HL-60/S4 treated with phorbol 12-myristate 13-acetate at 8.2 ng/mL for 4 days and 3 days (cell line): ENCODE data around the gene EIPR1.

Experiments
- in situ Hi-C: fragments of 300-500 bp; cut with MboI; formaldehyde crosslinking; loops from 2 replicates; pipeline ENCODE4 v1.15.0; 2022; ENCODE audit warnings: low sequenced_read_pairs

EIPR1 gene

DNA sequence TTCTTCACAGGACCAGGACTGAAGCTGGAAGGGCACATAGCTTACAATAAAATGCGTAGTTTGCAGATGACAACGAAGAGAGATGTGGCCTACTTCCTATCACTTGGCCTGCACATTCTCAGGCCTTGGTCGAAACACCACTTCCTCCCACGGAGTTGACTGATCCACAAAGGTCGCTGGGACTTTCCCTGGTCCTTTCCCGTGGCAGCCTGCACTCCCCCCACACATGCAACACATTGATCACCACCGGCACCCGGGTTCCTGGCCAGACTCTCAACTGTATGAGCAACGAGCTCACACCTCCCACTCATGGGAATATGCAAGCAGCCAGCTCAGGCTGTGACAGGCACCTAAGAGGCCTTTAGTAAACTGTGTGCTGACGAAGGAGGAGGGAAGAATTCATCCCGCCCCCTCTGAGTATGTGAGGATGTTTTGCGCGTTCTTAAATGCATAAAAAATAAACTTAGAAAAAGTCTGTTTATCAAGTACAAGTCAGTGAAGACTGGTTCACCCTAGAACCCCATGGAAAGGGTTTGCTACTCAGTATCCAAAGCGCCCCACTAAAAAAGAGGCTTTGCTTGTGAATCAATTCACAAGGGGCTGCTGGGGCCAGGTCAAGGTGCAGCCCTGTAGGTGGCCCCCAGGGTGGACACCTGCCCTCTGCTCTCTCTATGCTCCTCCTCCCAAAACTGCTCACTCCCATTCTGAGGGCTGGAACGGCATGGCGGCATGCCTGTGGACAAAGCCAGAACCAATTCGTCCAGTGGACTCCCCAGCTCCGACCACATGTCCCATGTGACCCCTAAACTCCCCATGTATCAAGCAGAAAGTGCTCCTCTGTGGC lies 154.3 kb downstream of the EIPR1 start:
- in situ Hi-C loops, result no loop called here

DNA sequence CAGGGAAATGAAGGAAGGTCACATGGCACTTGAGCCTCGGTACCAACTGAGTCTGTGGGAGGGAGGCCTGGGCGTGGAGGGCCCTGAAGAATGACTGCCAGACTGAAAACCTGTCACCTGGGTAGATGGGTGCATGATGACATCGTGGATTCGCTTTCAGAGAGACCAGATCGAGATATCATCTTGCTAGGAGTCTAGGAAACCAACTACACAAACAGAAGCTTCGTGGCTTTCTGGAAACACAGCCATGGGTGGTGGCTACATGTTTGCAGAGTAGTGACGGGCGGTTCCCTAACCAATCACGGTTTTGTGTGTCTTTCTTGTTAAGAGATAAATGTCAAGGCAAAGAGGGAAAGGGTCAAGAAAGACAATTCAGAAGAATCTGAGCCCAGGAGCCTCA lies 155.0 kb downstream of the EIPR1 start:
- in situ Hi-C loops, result no loop called here

DNA sequence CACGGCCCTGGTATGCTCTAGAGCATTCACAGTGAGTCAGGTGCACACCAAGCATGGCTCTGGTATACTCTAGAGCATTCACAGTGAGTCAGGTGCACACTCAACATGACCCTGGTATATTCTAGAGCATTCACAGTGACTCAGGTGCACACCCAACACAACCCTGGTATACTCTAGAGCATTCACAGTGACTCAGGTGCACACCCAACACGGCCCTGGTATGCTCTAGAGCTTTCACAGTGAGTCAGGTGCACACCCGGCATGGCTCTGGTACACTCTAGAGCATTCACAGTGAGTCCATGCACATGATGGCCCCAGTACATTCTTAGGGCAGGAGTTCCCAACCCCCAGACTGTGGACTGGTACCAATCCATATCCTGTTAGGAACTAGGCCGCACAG lies 158.1 kb downstream of the EIPR1 start:
- in situ Hi-C loops, result no loop called here

DNA sequence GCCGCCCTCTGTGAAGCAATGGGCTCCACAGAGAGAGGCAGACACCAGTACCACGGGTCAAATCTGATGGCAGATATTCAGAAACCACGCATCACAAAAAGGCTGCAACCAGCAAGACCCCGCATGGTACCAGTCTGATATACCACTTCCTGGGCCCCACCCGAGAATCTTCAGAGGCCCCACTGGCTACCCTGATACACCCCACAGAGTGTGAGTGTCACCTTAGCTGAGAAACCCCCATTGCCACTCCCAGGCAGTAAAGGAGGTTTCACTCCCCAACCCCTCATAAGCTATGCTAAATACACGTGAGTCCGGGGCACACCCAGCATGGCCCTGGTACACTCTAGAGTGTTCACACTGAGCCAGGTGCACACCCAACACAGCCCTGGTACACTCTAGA lies 160.0 kb downstream of the EIPR1 start:
- in situ Hi-C loops, result no loop called here

DNA sequence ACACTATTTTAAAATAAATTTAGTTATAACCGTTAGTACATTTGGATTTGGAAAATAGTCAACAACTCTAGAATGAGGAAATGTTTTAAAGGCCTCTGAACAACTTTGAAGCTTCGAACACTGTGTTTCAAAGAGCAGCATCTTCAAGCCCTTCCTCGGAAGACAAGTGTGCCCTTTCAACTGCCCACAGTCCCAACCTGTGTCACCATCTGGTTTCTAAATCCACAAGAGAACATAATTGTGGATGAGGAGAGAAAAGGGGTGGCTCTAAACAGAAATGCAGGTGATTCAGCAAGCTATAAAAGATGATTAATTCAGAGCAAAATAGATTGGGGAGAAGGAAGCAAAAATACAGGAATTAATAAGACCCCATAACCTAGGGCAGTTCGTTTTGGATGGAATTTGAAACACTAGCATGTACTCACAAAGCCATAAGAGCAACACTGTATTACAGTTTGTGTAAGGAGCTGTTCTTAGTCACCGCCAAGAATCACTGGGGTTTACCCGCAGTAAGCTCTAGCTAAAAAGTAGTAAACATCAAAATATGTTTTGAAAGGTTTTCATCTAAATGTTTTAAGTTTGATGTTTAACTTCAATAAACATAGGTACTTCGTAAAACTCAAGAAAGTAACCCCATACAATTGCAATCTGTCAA lies 160.7 kb downstream of the EIPR1 start:
- in situ Hi-C loops, result no loop called here

DNA sequence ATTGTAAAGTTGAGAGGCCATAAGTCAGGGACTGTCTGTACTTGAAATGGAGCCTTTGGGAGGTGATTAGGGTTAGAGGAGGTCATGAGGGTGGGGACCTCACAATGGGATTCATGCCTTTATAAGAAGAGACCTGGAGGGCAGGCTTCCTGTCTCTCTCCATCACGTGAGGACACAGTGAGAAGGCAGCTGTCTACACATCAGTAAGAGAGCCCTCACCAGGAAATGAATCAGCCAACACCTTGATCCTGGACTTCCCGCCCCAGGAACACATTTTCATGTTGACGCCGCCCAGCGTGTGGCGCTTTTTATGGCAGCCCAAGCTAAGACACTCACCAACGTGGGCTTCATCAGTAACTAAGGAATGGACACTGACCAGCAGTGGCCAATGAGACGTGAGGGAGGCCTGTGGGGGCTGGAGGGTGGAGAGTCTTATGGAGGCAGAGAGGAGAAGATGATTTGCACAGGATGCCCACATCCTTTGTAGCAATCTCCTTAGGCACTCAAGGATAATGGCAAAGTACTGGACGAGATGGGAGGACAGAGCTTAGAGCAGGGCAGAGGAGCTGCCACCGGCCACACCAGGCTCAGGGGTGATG lies 162.7 kb downstream of the EIPR1 start:
- in situ Hi-C loops, result no loop called here

DNA sequence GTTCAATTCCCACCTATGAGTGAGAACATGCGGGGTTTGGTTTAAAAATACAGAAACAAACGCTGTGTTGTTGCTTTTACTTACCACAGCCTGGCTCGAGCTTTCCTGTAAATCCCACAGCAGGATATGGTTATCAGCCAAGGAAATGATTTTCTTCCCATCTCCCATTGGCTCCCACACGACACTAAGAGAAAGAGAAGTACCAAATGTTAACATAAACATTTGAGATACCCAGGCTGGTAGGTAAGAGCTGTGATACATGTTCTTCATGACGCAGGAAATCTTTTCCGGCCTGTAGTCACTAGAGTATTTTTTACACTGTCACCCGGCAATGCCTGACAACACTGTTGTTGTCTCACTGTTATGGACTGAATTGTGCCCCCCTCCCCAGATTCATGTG lies 163.6 kb downstream of the EIPR1 start:
- in situ Hi-C loops, result no loop called here

DNA sequence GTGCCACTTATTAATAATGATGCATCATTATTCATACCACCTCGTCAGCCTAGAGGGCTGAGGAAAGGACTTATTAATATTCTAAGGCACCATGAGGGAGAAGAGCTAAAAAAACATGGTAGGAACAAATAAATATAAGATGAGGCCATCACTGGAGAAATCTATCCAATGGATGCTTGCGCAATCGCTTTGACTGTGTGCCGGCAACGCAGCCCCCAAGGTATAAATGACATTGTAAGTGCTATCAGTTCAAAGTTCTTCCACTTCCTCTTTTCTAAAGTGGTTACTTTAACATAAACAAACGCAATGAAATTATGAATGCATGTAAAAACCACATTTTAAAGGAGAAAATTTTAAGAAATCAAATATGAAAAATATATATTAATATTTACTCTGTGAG lies 164.6 kb downstream of the EIPR1 start:
- in situ Hi-C loops, result no loop called here

DNA sequence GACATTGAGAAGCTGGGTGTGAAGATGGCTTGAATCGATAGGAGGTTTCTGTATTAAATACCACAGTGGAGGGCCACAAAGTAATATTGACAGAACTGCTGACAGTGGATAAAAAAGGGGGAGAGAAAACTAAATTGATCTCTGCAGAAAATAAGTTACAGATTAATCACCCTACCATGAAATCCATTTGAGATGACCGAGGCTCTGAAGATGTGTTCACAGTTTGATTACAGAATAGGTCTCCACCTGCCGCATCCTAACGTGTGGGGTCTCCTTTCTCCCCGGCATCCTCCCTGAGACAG lies 165.6 kb downstream of the EIPR1 start:
- in situ Hi-C loops, result no loop called here

DNA sequence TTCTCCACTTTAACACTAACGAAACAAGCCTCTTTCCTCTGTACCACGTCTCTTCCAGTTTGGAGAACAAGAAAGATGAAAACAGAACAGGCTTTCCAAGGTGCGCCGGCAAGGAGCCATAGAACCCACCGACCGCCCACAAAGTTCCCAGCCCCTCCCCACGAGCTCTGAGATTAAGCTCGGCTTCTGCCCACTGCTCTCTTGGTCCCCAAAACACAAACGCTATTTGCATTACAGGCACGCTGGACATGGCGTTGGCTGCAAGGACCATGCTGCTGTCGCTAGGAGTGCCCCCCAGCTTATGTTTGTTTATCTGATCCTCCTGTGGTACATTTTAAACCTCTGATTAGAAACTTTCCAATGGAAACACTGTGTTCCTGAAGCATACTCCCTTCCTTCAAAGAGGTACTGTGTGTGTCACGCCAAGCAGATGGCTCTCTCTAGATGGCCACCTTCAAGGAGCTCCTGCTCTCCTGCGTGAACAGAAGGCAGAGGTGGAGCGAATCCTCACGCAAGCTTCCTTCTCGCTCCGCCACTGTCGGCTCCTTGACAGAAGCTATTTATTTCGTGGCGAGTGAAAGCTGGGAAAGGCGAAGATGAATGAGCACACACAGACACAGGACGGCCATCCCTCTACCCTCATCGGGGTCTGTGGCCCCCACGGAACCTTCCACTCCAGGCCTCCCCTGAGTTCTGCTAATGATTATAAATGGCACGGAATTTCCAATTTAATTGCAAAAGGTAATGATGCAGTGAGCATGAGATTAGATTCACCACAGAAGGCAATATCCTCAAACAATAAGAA lies 166.2 kb downstream of the EIPR1 start:
- in situ Hi-C loops, result no loop called here

DNA sequence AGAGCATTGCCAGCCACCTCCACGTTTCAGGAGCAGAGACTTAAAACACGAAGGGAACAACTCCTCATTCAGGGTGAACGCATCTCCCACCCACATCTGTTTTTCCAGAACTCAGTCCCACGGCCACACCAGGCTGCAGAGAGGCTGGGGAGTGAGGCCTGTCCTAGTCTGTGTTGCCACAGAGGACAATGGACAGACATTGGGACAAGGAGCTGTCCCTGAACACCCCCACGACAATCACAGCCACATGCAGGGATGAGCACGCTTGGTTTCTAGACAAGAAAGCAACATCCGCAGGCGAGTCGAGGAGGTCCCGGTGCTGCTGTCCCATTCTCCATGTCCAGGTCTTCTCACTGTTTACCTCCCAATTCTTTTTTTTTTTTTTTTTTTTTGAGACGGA lies 167.4 kb downstream of the EIPR1 start:
- in situ Hi-C loops, result no loop called here

DNA sequence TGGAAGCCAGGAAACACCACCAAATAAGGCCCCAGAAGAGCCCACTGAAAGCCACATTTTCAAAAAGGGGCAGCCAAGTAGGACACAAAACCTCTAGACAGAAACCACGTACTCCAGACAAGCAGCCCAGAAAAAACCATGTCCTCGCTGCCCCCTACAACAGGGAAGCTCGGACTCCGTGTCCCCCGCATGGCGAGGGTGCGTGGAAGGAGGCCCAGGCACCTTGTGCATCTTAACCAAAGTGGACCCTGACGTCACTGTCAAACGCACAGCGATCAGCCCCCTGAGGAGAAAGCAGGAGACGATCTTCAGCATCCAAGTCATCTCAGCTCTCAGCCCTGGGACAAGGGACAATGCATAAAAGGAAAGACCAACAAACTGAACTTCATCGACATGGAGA lies 168.4 kb downstream of the EIPR1 start:
- in situ Hi-C loops, result no loop called here

DNA sequence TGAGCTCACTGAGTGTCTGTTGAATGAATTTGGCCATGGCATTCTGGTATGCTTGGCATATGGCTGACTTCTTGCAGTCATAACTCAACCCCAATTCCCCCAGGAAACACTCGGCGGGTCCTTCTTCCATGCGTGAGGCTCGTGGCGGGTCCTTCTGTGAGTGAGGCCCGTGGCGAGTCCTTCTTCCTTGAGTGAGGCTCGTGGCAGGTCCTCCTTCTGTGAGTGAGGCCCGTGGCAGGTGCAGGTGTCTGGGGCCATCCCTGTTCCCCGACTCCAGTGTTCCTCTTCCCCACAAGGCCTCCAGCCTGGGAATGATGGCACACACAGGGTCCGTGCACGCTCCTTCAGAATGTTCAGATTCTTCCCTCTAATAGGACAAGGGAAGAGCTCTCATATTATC lies 169.0 kb downstream of the EIPR1 start:
- in situ Hi-C loops, result no loop called here

DNA sequence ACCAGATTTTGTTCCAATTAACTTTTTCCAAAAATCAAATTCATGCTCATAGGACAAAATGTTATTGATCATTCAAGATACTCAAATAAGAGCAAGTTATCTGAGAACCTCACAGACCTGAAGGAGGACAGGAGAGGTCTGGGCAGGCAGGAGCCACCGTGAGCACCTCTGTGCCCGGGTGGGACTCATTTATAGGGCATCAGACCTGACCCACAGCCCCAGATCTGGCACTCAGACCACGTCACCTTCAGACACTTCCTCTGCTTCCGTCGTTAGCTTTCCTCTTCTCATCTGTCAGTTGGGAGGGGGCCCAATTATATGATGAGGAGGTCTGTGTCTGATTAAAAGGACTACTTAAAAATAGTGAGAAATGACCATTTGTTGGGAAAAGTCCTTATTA lies 169.4 kb downstream of the EIPR1 start:
- in situ Hi-C loops, result no loop called here

DNA sequence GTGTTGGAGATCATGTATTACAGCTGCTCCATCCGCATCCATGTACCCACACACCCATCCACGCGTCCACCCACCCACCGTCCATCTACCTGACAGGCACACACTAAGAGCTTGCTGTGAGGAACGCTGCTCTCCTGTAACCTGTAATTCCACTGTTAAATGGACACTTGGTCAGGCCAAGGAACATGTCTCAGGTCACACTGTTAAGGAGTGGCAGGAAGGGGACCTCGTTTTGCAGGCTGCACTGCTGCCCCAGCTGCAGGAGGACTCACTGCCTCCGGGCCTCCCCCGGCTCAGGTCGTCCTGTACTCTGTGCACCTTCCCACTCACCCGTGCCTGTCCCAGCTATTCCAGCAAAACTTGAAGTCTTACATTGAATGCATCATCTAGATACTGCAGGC lies 170.5 kb downstream of the EIPR1 start:
- in situ Hi-C loops, result no loop called here

DNA sequence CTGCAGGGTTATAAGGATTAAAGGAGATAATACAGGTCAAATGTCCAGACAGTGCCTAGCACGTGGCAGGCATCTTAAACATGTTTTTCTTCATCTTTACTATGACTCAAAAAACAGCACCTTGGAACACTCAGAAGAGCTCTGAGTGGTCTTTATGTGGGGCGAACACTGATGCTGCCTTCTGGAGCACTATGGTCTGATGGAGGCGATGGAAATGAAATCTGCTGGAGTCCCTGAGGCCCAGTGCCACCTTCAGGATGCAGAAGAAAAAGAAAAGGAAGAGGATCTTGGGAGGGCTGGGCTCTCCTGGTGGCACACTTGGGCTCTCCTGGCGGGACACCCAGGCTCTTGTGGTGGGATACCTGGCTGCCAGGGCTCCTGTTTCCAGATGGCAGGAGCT lies 171.8 kb downstream of the EIPR1 start:
- in situ Hi-C loops, result no loop called here

DNA sequence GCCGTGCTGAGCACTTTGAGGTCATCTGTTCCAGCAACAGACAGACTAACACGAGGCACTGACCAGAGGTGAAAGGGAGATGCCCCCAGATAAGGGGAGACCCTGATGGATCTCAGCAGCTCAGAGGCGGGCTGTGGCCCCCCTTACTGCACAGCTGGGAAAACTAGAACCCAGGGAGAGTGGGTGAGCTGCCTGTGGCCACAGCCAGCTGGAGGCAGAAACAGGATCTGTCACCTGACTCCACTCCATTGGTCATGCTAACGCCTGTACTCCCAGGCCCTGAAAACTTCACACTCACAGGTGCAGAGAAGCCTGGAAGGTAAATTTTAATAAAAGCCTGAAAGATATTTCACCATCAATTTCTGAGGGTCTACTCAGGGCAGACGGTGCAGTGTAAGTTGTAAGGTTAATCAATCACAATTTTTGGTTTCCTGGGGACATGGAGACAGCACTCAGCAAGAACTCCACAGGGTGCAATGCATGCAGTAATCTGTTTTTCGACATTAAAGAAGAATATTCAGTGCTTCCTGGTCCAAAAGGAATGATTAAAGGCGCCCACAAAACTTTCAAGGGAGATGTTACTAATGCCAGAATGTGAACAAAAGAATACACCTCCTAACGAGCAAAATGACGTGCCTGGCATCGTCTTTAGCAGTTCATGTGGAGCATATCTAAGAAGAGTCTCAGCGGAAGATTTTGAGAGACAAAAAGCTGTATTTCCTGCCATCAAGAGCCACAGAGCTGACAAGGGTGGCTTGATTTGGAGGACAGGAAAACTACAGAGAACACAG lies 173.4 kb downstream of the EIPR1 start:
- in situ Hi-C loops, result no loop called here

DNA sequence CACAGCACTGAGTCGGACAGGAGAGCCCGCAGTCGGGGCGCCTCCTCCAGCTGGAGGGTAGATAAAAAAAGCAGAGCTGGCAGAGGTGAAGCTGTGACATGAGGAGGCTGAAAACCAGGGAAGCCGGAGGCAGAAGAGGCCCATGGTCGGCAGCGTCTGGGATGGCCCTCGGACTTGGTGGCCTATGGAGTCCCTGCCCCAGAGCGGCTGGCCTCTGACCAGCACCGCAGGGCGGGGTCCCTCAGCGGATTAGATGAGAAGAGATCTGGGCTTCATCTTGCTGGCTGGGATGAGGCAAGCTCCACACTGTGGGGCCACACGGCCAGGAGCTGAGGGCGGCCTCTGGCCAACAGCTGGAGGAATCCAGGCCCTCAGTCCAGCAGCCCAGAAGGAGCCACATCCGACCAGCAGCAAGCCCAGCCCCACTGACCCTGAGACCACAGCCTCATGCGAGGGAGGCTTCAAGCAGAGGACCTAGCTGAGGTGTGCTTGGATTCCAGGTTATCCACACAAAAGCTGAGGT lies 174.1 kb downstream of the EIPR1 start:
- in situ Hi-C loops, result no loop called here

DNA sequence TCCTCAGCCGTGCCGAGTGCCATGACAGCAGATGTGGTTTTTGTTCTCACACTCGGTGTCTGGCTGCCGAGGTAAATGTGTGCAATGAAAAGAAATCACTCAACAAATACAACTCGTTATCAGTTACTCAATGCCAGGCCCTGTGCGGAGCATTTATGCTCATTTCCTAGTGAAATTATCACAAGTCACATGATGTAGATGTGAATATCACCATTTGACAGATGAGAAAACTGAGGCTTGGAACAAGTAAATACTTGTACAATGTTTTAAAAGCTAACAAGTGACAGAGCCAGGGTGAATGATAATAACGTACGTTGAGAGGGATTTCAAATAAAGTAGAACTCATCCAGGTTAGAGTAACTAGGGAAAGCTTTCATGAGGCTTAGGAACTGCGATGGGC lies 174.7 kb downstream of the EIPR1 start:
- in situ Hi-C loops, result no loop called here

DNA sequence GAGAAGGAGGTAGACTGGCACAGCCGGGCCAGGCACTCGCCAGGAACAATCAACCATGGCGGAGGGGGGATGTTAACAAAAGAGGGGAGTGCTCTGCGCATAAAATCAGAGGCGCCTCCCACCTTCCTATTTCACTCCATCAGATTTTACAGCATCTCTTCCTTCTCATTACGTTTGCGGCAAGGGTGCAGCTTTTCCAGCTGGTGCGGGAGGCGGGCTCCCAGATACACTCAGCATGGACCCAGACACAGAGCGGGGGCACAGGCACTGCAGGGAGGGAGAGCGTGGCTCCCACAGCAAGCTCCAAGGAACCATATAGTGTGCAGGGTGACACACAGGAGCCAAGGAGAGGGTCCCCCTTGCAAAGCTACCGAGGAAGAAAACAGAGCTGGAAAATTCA lies 176.3 kb downstream of the EIPR1 start:
- in situ Hi-C loops, result no loop called here
